ENCODE data around the gene GRB7. TPM values are rescaled to one million over a fixed set of nuclear protein-coding genes. Genes with fewer than 3 reads are reported as not detected.

The GRB7 gene
- total and polyA plus RNA-seq, 2 experiments from 2014 or later: not detected

GRCh38 chr17:39756380-39757079 is 18.8 kb downstream of the GRB7 start:
- Histone ChIP-seq H3K4me3 (no peak overlapping the region), H3F3A (ENCODE audit: insufficient read depth) (peaks cover 7% of the 10 kb centered on the region; the same call in 1 of the 2 replicates), H3K9me3 (ENCODE audit: low read depth) (no peaks in the 10 kb centered on the region), H3K79me2 (ENCODE audit: insufficient read depth) (no peaks in the 10 kb centered on the region), H3K27me3 (replicated peaks; ENCODE audit: insufficient read depth) (0 out of 2 replicates have a peak, but pooled peaks cover 12% of the 10 kb centered on the region), H3K4me2 (ENCODE audit: unreplicated experiment) (no peak overlapping the region), H4K20me1 (ENCODE audit: insufficient read depth) (no peaks in the 10 kb centered on the region), H3K9me2 (ENCODE audit: insufficient read depth) (no peaks in the 10 kb centered on the region), H2AFZ (no peak overlapping the region), H3K9ac (no peak overlapping the region), H3K27ac (no peak overlapping the region), H3K36me3 (ENCODE audit: low read depth) (no peaks in the 10 kb centered on the region), H3K4me1 (ENCODE audit: insufficient read depth) (no peaks in the 10 kb centered on the region)
- in situ Hi-C loops (cut with MboI): loop anchor here (10.0 kb wide), 1 partner anchor 132 kb away; the partner anchor contains the start of gene PPP1R1B
- DNase-seq: no peak
- TF ChIP-seq EZH2 (IDR thresholded peaks at IDR 0.05; ENCODE audit: insufficient read depth, poor library complexity, severe bottlenecking) (no peak), EZH2phosphoT487 (IDR thresholded peaks at IDR 0.05; ENCODE audit: insufficient read depth, low read depth) (no peak)
- 40 to 44% methylated on average over 7 of the region's 7 CpGs for WGBS, 2 experiments (ENCODE audit: low coverage in 1 of 2, low lambda C conversion rate in 2 of 2, missing lambda C conversion rate in 2 of 2)

- Histone ChIP-seq H3K4me1 (ENCODE audit: insufficient read depth) (no peaks in the 10 kb centered on the region), H4K20me1 (ENCODE audit: insufficient read depth) (no peaks in the 10 kb centered on the region), H3K9ac (no peak overlapping the region), H3K9me3 (ENCODE audit: low read depth) (no peaks in the 10 kb centered on the region), H3K36me3 (ENCODE audit: low read depth) (no peaks in the 10 kb centered on the region), H3K4me3 (no peak overlapping the region), H3K27me3 (replicated peaks; ENCODE audit: insufficient read depth) (0 out of 2 replicates have a peak, but pooled peaks cover 12% of the 10 kb centered on the region), H3K9me2 (ENCODE audit: insufficient read depth) (no peaks in the 10 kb centered on the region), H3K79me2 (ENCODE audit: insufficient read depth) (no peaks in the 10 kb centered on the region), H3F3A (ENCODE audit: insufficient read depth) (peaks cover 7% of the 10 kb centered on the region; the same call in 1 of the 2 replicates), H3K27ac (no peak overlapping the region), H3K4me2 (ENCODE audit: unreplicated experiment) (no peak overlapping the region), H2AFZ (no peak overlapping the region)
- TF ChIP-seq EZH2 (IDR thresholded peaks at IDR 0.05; ENCODE audit: insufficient read depth, poor library complexity, severe bottlenecking) (no peak), EZH2phosphoT487 (IDR thresholded peaks at IDR 0.05; ENCODE audit: insufficient read depth, low read depth) (no peak)
- in situ Hi-C loops (cut with MboI): loop anchor here (10.0 kb wide), 1 partner anchor 132 kb away; the partner anchor contains the start of gene PPP1R1B
- DNase-seq: no peak
- 83 to 89% methylated on average over 4 of the region's 4 CpGs for WGBS, 2 experiments (ENCODE audit: low coverage in 1 of 2, low lambda C conversion rate in 2 of 2, missing lambda C conversion rate in 2 of 2)
These were observed 19.5 kb downstream of the GRB7 start for GRCh38 chr17:39757176-39757662.

- H3F3A ChIP-seq (ENCODE audit: insufficient read depth): peaks cover 16% of the 10 kb centered on the region; the same call in 1 of the 2 replicates
- H3K79me2 ChIP-seq (ENCODE audit: insufficient read depth): no peaks in the 10 kb centered on the region
- DNase-seq: peak; percentile 12
- H3K4me1 ChIP-seq (ENCODE audit: insufficient read depth): peaks cover 7% of the 10 kb centered on the region
- H3K9ac ChIP-seq: no peak overlapping the region
- no peaks in the 10 kb centered on the region for H3K9me2 ChIP-seq (ENCODE audit: insufficient read depth)
- H3K36me3 ChIP-seq (ENCODE audit: low read depth): no peaks in the 10 kb centered on the region
- in situ Hi-C loops (cut with MboI): loop anchor here (10.0 kb wide), 1 partner anchor 133 kb away; the partner anchor contains the start of gene PPP1R1B
- no peak overlapping the region for H3K4me2 ChIP-seq (ENCODE audit: unreplicated experiment)
- H3K4me3 ChIP-seq: no peak overlapping the region
- WGBS, 2 experiments (ENCODE audit: low coverage in 1 of 2, low lambda C conversion rate in 2 of 2, missing lambda C conversion rate in 2 of 2): 42 to 46% methylated on average over 12 of the region's 12 CpGs
- no peak for TF ChIP-seq EZH2phosphoT487 (IDR thresholded peaks at IDR 0.05; ENCODE audit: insufficient read depth, low read depth)
- no peak for TF ChIP-seq EZH2 (IDR thresholded peaks at IDR 0.05; ENCODE audit: insufficient read depth, poor library complexity, severe bottlenecking)
- no peak overlapping the region for H3K27ac ChIP-seq
- no peaks in the 10 kb centered on the region for H4K20me1 ChIP-seq (ENCODE audit: insufficient read depth)
- H3K9me3 ChIP-seq (ENCODE audit: low read depth): no peaks in the 10 kb centered on the region
- 0 out of 2 replicates have a peak, but pooled peaks cover 12% of the 10 kb centered on the region for H3K27me3 ChIP-seq (replicated peaks; ENCODE audit: insufficient read depth)
- no peak overlapping the region for H2AFZ ChIP-seq
These were observed 20.5 kb downstream of the GRB7 start for GRCh38 chr17:39757931-39758873.

- no peaks in the 10 kb centered on the region for H4K20me1 ChIP-seq (ENCODE audit: insufficient read depth)
- no peak for TF ChIP-seq EZH2phosphoT487 (IDR thresholded peaks at IDR 0.05; ENCODE audit: insufficient read depth, low read depth)
- TF ChIP-seq EZH2 (IDR thresholded peaks at IDR 0.05; ENCODE audit: insufficient read depth, poor library complexity, severe bottlenecking): no peak
- 63 to 75% methylated on average over 4 to 5 of the region's 5 CpGs for WGBS, 2 experiments (ENCODE audit: low coverage in 1 of 2, low lambda C conversion rate in 2 of 2, missing lambda C conversion rate in 2 of 2)
- no peak overlapping the region for H3K9ac ChIP-seq
- H3K9me3 ChIP-seq (ENCODE audit: low read depth): no peaks in the 10 kb centered on the region
- H3K4me2 ChIP-seq (ENCODE audit: unreplicated experiment): no peak overlapping the region
- H3K4me1 ChIP-seq (ENCODE audit: insufficient read depth): peaks cover 12% of the 10 kb centered on the region
- peaks cover 17% of the 10 kb centered on the region; the same call in 1 of the 2 replicates for H3F3A ChIP-seq (ENCODE audit: insufficient read depth)
- no peaks in the 10 kb centered on the region for H3K36me3 ChIP-seq (ENCODE audit: low read depth)
- H3K27ac ChIP-seq: no peak overlapping the region
- H3K9me2 ChIP-seq (ENCODE audit: insufficient read depth): no peaks in the 10 kb centered on the region
- no peak overlapping the region for H2AFZ ChIP-seq
- no peak overlapping the region for H3K4me3 ChIP-seq
- H3K79me2 ChIP-seq (ENCODE audit: insufficient read depth): no peaks in the 10 kb centered on the region
- 0 out of 2 replicates have a peak, but pooled peaks cover 12% of the 10 kb centered on the region for H3K27me3 ChIP-seq (replicated peaks; ENCODE audit: insufficient read depth)
- DNase-seq: no peak
- in situ Hi-C loops (cut with MboI): loop anchor here (10.0 kb wide), 1 partner anchor 134 kb away; the partner anchor contains the start of gene PPP1R1B
These were observed 21.5 kb downstream of the GRB7 start for GRCh38 chr17:39759204-39759603.

All from GM23248 (cell line).